ENCODE data around the gene GPC1.

DNA sequence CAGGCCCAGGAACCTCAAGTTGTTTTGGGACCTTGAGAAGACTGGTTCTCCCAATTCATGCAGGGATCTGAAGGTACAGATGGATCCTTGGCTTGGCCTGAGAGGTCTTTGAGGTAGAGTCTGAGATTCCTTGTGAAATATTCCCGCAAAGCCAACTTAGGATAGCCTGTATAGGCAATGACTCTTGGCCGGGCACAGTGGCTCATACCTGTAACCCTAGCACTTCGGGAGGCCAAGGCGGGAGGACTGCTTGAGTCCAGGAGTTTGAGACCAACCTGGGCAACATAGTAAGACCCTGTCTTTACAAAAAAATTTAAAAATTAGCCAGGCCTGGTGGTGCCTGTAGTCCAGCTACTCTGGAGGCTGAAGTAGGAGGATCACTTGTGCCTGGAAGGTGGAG is 81.9 kb downstream of the GPC1 start:
- TF ChIP-seq, protein P1, sequence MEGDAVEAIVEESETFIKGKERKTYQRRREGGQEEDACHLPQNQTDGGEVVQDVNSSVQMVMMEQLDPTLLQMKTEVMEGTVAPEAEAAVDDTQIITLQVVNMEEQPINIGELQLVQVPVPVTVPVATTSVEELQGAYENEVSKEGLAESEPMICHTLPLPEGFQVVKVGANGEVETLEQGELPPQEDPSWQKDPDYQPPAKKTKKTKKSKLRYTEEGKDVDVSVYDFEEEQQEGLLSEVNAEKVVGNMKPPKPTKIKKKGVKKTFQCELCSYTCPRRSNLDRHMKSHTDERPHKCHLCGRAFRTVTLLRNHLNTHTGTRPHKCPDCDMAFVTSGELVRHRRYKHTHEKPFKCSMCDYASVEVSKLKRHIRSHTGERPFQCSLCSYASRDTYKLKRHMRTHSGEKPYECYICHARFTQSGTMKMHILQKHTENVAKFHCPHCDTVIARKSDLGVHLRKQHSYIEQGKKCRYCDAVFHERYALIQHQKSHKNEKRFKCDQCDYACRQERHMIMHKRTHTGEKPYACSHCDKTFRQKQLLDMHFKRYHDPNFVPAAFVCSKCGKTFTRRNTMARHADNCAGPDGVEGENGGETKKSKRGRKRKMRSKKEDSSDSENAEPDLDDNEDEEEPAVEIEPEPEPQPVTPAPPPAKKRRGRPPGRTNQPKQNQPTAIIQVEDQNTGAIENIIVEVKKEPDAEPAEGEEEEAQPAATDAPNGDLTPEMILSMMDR (IDR thresholded peaks at IDR 0.05; ENCODE audit: low read depth, low read length), result no peak
- no peak for TF ChIP-seq EZH2phosphoT487 (IDR thresholded peaks at IDR 0.05; ENCODE audit: low read depth)

Data from OCI-LY3 (cell line).